Activated T-helper 9 cell treated with anti-CD3 and anti-CD28 coated beads, Interleukin-2, amount 50 U/mL, for 16 hours (primary cell): ENCODE results near the gene PRDX5.

ENCODE experiments used
- DNase-seq: peaks from one replicate; pipeline ENCODE4 v3.0.0-alpha.2; 2020; ENCODE audit warnings: low read depth

Gene PRDX5

GRCh38 chr11:64317961-64318765 is at the start of gene PRDX5:
TSS of gene PRDX5 (plus strand) at chr11:64318121. CDS start at chr11:64318216, 95 bp downstream.
- DNase-seq: peak; percentile 89

- DNase-seq: no peak
These were observed 48.9 kb upstream of the PRDX5 start for GRCh38 chr11:64268893-64269539.

DNA sequence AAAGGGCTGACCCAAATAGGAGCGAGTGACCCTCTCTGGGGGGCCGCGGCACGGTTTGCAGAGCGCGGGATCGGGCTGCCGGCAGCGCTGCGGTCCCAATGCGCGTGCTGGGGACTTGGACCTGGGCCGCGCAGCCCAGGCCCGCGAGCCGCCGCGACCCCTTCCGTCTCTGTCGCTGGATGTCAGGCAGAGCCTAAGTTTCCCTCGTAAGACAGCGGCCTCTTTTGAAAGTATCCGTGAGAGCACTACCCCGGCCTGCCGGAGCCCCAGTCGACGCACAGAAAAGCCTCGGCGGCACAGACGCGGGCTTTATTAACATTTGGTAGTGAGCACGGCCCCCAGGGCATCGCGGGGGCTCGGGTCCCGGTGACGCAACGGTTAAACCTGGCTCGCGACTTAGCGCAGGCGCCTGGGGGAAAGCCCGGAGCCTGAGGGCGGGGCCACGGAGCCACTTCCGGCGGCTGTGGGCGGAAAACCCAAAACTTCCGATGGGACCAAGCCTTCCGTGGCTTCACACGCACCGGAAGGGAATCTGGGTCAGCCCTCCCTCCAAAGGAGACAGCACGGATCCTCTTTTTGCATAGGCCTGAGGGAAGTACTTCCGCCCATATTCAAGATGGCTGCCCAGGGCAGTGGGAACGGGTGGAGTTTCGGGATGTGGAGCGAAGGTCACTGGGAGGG is 48.2 kb upstream of the PRDX5 start:
- DNase-seq: peak; percentile 97

- no peak for DNase-seq
These were observed 42.7 kb upstream of the PRDX5 start for GRCh38 chr11:64275031-64275800.

GRCh38 chr11:64275841-64276240 is 42.1 kb upstream of the PRDX5 start:
- no peak for DNase-seq

- no peak for DNase-seq
These were observed 41.1 kb upstream of the PRDX5 start for GRCh38 chr11:64276653-64277431.

DNA sequence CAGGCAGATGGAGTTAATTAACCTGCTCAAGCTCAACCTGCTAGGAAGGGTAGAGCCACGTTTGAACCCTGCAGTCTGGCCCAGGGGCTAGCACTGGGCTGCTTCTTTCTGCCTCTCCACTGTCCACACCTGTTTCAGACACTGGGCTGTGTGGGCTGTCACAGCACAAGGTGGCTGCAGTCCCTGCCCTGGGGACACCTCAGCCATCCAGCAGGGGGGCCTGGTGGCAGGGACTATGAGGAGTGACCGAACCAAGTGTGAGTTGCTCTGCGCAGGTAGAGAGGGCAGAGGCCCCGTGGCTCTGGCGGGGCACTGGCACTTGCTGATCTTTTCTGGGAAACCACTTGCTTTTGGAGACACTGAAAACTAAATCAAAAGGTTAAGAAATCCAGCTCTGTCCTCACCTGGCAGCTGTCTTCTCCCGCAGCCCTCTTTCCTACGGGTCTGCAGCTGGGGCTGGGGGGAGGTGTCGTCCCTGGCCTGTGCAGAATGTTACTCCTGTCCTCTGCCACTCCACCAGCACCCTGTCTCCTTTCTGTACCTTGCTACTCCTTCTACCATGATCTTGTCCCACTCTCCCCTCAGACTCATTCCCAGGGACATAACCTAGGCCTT is 39.2 kb upstream of the PRDX5 start:
- no peak for DNase-seq

GRCh38 chr11:64281957-64282770 is 35.8 kb upstream of the PRDX5 start:
- no peak for DNase-seq

DNA sequence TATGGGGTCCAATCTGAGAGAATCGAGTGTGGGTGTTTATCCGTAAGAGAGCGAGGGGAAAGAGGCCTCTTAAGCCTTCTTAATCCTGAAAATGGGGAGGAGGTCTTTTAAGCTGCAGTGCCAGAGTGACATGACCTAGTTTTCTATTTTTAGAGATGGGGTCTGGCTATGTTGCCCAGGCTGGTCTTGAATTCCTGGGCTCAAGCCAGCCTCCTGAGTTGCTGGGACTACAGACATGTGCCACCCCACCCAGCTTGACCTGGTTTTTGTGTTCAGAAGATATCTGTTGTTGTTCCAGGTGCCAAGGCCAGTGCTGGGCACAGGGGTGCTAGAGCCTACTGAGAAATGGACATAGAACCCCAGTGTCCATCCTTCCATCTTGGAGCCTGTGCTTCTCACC is 34.8 kb upstream of the PRDX5 start:
- no peak for DNase-seq

DNA sequence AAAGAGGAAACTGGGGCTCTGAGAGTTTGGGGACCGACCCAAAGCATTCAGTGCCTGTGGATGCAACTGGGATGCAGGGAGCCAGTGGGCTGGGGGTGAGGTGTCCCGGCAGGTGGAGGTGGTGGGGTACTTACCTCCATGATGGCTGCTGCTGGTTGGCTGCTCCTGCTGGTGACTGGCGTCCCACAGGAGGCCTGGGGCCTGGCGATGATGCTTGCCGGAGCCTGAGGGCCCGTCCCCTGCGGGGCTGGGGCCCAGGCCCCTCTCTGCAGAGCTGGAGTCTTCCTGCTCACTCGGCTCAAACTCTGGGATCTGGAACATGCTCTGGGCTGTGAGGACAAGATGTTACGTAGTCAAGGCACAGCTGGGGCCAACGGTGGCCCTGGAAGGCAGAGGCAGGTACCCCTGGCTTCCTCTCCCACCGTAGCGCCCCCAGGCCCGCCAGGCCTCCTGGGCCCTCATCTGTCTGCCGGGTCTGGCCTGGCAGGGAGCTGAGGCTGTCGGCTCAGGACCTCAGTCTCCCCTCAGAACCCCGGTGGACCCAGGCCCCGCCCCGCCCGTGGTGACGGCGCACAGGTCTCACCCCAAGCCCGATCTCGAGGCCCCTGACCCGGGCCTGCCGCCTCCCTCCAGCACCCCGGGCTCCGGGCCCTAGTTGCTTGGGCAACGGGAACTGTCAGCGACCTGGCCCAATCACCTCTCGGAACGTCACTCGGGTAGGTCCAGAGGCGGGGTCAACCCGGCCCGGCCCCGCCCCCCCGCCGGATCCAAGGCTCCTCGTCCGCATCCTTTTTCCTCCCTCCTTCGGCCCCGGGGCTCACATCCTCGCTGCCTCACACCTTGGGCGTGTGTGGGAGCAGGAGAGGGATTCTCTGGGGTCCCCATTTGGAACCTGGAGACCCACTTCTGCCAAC is 33.6 kb upstream of the PRDX5 start, which contains the start of gene BAD:
TSS of gene BAD (minus strand) at position 618 of the 914 bp plus-strand sequence. CDS start at position 321, 297 bp downstream.
- peak; percentile 90 for DNase-seq

DNA sequence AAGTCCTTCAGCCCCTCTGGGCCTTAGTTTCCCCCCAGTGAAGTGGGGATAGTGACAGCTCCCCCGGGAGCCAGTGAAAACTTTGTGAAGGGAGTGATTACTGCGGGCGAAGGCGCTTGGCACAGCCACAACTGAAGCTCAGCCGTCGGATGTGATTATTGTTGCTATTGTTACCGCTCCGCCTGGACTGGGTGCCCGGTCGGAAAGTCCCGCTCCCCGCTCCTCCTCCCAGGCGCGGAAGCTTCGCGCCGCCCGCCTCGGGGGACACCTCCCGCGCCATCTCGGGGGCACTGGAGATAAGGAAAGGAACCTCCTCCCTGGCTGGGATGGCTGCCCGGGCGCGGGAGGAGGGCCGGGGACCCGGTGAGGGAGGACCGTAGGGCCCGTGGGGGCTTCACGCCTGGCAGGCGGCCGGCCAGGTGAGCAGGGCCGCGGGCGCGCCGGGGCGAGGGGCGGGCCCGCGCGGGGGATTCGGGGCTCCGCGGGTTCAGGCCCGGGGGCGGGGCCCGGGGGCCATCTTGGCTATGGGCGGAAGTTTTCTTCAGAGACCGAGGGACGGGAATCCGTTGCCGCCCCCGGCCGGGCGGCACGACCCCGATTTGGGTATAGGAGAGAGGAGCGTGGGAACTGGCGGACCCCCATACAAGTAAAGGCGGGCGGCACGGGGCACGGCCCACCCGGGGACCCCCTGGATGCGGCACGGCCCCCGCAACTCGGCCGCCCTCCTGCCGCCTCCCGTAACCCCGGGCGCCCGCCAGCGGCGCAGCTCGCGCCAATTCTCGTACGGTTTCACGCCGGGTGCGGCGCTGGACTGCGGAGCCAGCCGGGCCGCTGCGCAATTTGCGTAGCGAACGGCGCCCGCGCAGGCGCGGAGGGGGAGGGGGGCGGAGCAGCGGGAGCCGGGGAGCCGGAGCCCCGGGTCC is 32.7 kb upstream of the PRDX5 start, which contains the start of gene GPR137:
TSS of gene GPR137 (plus strand) at position 887 of the 923 bp plus-strand sequence. CDS start 677 bp downstream, outside the sequence.
- DNase-seq: peak; percentile 85

DNA sequence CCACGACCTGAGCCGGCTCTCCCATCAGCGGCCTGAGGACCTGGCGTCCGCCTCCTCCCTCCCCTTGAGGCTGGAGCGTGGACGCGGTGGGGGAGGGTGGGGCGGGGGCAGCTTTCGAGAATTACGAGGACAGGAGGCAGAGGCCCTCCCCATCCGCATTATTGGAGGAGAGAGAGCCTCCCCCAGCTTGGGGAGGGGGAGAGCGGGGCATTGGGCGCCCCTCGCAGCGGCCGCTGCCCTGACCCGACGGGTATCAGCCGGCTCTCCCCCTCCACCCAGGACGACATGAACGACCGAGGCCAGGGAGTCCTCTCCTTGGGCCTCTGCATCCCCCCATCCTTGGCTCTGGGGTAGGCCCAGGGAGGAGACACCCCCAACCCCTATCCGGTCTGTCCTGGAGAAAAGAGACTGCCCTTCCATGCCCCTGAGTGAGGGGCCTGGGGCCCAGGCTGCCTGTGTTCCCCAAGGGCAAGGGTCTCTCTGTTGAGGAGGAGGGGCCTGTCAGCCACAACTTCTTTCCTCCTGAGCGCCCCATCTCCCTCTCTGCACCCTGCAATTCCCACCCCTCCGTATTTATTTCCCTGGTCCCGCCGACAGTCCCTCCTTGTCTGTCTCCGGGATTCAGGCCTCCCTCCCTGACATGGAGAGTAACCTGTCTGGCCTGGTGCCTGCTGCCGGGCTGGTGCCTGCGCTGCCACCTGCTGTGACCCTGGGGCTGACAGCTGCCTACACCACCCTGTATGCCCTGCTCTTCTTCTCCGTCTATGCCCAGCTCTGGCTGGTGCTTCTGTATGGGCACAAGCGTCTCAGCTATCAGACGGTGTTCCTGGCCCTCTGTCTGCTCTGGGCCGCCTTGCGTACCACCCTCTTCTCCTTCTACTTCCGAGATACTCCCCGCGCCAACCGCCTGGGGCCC is 31.8 kb upstream of the PRDX5 start:
- no peak for DNase-seq

DNA sequence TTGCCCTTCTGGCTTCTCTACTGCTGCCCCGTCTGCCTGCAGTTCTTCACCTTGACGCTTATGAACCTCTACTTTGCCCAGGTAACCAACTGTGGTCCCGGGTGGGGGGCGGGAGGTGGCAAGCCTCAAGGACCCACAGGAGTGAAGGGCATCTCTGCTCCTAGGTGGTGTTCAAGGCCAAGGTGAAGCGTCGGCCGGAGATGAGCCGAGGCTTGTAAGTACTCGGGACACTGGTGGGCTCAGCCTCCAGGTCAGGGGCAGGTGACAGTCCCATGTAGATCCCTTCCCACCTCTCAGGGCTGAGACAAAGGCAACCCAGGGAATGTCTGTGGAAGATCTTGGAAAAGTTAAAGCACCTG is 31.1 kb upstream of the PRDX5 start:
- no peak for DNase-seq

DNA sequence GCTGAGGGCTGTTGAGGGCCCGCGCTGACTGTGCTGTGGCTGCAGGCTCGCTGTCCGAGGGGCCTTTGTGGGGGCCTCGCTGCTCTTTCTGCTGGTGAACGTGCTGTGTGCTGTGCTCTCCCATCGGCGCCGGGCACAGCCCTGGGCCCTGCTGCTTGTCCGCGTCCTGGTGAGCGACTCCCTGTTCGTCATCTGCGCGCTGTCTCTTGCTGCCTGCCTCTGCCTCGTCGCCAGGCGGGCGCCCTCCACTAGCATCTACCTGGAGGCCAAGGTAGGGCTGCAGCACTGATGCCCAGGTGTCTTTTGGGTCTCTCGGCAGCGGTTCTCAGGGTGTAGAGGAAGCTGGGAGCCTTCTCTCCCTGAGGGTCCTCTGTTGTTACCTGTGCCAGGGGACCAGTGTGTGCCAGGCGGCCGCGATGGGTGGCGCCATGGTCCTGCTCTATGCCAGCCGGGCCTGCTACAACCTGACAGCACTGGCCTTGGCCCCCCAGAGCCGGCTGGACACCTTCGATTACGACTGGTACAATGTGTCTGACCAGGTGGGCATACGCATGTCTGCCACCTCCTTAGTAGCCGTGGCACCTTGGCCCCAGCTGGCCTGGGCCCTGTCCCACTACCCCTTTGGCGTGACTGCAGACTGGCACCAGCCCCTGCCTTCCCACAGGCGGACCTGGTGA is 30.1 kb upstream of the PRDX5 start:
- DNase-seq: no peak

DNA sequence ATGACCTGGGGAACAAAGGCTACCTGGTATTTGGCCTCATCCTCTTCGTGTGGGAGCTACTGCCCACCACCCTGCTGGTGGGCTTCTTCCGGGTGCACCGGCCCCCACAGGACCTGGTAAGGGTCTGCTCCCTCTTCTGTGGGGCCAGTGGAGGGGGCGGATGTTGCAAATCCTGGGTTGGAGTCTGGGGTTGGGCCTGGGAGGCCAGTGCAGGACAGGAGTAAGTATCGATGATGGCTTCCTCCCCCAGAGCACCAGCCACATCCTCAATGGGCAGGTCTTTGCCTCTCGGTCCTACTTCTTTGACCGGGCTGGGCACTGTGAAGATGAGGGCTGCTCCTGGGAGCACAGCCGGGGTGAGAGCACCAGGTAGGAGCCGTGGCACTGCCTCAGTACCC is 29.6 kb upstream of the PRDX5 start:
- DNase-seq: no peak

DNA sequence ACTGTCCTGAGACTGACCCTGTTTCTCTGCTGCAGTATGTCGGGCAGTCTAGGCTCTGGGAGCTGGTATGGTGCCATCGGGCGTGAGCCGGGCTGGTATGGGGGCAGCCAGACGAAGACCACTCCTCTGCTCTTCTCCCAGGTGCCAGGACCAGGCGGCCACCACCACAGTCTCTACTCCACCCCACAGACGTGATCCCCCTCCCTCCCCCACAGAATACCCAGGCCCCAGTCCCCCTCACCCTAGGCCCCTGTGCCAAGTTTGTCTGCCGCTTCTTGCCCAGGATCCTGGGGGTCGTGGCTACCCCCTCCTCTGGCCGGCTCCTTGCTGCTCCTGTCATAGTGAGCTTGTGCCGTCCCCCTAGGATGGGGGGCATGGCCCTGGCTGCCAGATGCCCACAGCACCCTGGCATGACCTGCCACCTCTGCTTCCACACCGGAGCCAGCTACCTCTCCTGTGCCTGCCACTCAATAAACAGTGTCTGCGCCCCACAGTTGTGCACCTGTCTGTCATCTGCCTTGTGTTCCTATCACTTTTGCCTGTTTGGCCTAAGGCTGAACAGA is 28.8 kb upstream of the PRDX5 start:
- no peak for DNase-seq
